Measurements from ENCODE around the gene PANK1. TPM values are rescaled to one million over a fixed set of nuclear protein-coding genes. Genes with fewer than 3 reads are reported as not detected.

Gene PANK1
- total RNA-seq, 1 experiment from 2014 or later: 8.6 TPM

DNA sequence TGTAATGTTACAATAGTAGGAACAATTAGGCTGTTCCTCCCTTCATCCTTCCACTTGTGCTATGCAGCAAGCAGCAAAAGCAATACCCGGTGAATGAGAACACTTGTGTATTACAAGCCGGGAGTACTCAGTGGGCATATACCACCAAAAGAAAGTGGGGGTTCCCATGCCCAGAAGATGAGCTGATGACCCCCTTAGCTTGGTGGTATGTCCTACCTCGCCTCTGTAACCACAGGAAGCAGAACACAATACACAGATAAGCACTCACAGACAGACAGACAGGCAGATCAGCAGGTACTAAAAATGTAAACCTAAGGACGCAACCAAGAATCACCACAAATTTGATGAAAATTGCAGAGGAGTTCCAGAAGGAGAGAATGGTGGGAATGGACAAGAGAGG is 40.9 kb upstream of the PANK1 start:
- intact Hi-C loops (cut with micrococcal nuclease; ENCODE audit: unreplicated experiment): no loop called here
- CTCF ChIA-PET: no interaction called here
- no peak overlapping the region for H3K4me3 Mint-ChIP-seq (ENCODE audit: low read depth, unreplicated experiment)
- no TSS peak for BruUV-seq (replicated peaks)
- no peaks in the 10 kb centered on the region for H3K9me3 Mint-ChIP-seq (ENCODE audit: low read depth, unreplicated experiment)
- DNase-seq: no peak
- H3K27me3 Mint-ChIP-seq (ENCODE audit: unreplicated experiment): no peaks in the 10 kb centered on the region
- H3K36me3 Mint-ChIP-seq (ENCODE audit: insufficient read depth, unreplicated experiment): no peaks in the 10 kb centered on the region
- H3K4me1 Mint-ChIP-seq (ENCODE audit: low read depth, unreplicated experiment): no peaks in the 10 kb centered on the region
- TF ChIP-seq, protein P1, sequence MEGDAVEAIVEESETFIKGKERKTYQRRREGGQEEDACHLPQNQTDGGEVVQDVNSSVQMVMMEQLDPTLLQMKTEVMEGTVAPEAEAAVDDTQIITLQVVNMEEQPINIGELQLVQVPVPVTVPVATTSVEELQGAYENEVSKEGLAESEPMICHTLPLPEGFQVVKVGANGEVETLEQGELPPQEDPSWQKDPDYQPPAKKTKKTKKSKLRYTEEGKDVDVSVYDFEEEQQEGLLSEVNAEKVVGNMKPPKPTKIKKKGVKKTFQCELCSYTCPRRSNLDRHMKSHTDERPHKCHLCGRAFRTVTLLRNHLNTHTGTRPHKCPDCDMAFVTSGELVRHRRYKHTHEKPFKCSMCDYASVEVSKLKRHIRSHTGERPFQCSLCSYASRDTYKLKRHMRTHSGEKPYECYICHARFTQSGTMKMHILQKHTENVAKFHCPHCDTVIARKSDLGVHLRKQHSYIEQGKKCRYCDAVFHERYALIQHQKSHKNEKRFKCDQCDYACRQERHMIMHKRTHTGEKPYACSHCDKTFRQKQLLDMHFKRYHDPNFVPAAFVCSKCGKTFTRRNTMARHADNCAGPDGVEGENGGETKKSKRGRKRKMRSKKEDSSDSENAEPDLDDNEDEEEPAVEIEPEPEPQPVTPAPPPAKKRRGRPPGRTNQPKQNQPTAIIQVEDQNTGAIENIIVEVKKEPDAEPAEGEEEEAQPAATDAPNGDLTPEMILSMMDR (IDR thresholded peaks at IDR 0.05; ENCODE audit: unreplicated experiment): no peak
- no peak overlapping the region for H3K27ac Mint-ChIP-seq (ENCODE audit: unreplicated experiment)

DNA sequence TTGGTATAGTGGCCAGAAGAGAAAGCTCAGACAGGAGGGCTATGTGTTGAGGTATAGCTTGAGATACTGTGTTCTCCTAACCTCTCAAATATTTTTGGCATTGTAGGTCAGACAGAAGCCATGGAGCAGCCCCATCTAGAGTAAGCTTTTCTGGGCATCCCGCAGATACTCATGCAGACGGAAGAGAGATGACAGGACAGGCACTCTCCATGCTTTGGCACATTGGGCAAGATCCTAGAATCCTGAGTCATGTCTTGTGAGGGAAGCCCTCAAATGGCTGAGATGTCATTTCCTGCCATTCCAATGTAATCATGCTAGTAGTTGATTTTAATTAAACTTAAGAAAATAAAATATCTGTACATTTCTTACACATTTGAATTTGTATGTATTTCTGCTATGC is 39.6 kb upstream of the PANK1 start:
- Mint-ChIP-seq H3K27ac (ENCODE audit: unreplicated experiment) (no peak overlapping the region), H3K9me3 (ENCODE audit: low read depth, unreplicated experiment) (no peaks in the 10 kb centered on the region), H3K27me3 (ENCODE audit: unreplicated experiment) (no peaks in the 10 kb centered on the region), H3K4me1 (ENCODE audit: low read depth, unreplicated experiment) (no peaks in the 10 kb centered on the region), H3K36me3 (ENCODE audit: insufficient read depth, unreplicated experiment) (no peaks in the 10 kb centered on the region), H3K4me3 (ENCODE audit: low read depth, unreplicated experiment) (no peak overlapping the region)
- CTCF ChIA-PET: interaction anchor here (0.6 kb wide), 1 partner anchor 996 kb away, joined by 3 read pairs; no protein-coding TSS in a partner anchor
- intact Hi-C loops (cut with micrococcal nuclease; ENCODE audit: unreplicated experiment): no loop called here
- TF ChIP-seq, protein P1 (IDR thresholded peaks at IDR 0.05; ENCODE audit: unreplicated experiment): no peak
- BruUV-seq (replicated peaks): no TSS peak
- no peak for DNase-seq

DNA sequence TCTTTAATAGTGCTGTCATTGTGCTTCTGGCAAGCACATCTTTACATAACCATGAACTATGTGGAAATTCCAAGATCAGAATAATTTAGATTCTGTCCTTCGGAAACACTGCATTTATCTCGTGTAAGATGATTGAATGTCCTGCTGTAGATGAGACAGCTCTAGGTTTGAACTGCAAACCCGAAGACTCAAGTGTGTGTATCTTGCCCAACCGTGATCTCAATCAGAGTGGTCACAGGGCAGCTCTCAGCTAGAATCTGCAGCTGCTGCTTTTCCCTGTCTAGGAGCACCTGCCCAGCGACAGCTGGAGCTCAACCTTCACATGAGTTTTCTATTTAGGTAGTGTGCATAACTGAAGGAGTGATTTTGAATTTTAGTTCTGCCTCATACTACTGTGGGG is 38.8 kb upstream of the PANK1 start:
- TF ChIP-seq, protein P1 (IDR thresholded peaks at IDR 0.05; ENCODE audit: unreplicated experiment): no peak
- no peaks in the 10 kb centered on the region for H3K4me1 Mint-ChIP-seq (ENCODE audit: low read depth, unreplicated experiment)
- no peaks in the 10 kb centered on the region for H3K9me3 Mint-ChIP-seq (ENCODE audit: low read depth, unreplicated experiment)
- DNase-seq: no peak
- intact Hi-C loops (cut with micrococcal nuclease; ENCODE audit: unreplicated experiment): no loop called here
- no peak overlapping the region for H3K4me3 Mint-ChIP-seq (ENCODE audit: low read depth, unreplicated experiment)
- CTCF ChIA-PET: no interaction called here
- no peaks in the 10 kb centered on the region for H3K36me3 Mint-ChIP-seq (ENCODE audit: insufficient read depth, unreplicated experiment)
- no peaks in the 10 kb centered on the region for H3K27me3 Mint-ChIP-seq (ENCODE audit: unreplicated experiment)
- no TSS peak for BruUV-seq (replicated peaks)
- H3K27ac Mint-ChIP-seq (ENCODE audit: unreplicated experiment): no peak overlapping the region

DNA sequence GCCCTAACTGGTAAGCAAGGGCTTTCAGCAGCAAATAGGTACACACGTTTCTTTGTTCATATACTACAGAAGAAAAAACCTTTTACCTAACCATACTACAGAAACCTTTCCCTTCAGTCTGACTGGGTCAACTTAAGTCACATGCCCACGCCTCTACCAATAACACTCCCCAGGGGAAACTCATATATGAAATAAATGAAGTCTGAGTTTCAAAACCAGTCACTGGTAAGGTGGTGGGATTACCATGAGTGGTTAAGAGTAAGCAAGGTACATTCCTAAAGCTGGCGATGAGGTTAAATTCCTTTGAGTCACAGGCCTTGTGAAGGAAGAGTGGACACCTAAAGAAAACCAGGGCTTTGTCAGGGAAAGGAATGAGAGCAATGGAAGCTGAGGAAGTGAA is 34.9 kb upstream of the PANK1 start:
- Mint-ChIP-seq H3K36me3 (ENCODE audit: insufficient read depth, unreplicated experiment) (no peaks in the 10 kb centered on the region), H3K9me3 (ENCODE audit: low read depth, unreplicated experiment) (no peaks in the 10 kb centered on the region), H3K27me3 (ENCODE audit: unreplicated experiment) (no peaks in the 10 kb centered on the region), H3K4me3 (ENCODE audit: low read depth, unreplicated experiment) (no peak overlapping the region), H3K27ac (ENCODE audit: unreplicated experiment) (no peak overlapping the region), H3K4me1 (ENCODE audit: low read depth, unreplicated experiment) (no peaks in the 10 kb centered on the region)
- BruUV-seq (replicated peaks): no TSS peak
- CTCF ChIA-PET: no interaction called here
- DNase-seq: no peak
- intact Hi-C loops (cut with micrococcal nuclease; ENCODE audit: unreplicated experiment): no loop called here
- TF ChIP-seq, protein P1 (IDR thresholded peaks at IDR 0.05; ENCODE audit: unreplicated experiment): no peak

Measured in Calu3 (cell line).